Mucosa of descending colon (tissue), 3 donors: ENCODE results near the gene PPP6R3. TPM values are rescaled to one million over a fixed set of nuclear protein-coding genes. Genes with fewer than 3 reads are reported as not detected.

Experiments used
- ATAC-seq: fragments of 200-7000 bp; cut with Tn5 transposase; one replicate; pipeline ENCODE4 v1.9.1; 2020; ENCODE audit warnings: mild to moderate bottlenecking, moderate library complexity
- DNase-seq, 3 donors: peaks; one replicate each; pipeline ENCODE4 v3.0.0-alpha.2; 2020
- H3K36me3 ChIP-seq: fragments of 200-600 bp; one replicate; pipeline ENCODE4 v1.8.0; 2021; ENCODE audit warnings: low read depth, mild to moderate bottlenecking
- H3K4me1 ChIP-seq: fragments of 200-600 bp; one replicate; pipeline ENCODE4 v1.8.0; 2021; ENCODE audit warnings: low read depth, mild to moderate bottlenecking
- H3K4me3 ChIP-seq: fragments of 200-600 bp; one replicate; pipeline ENCODE4 v1.8.0; 2021; ENCODE audit warnings: mild to moderate bottlenecking
- H3K9me3 ChIP-seq: fragments of 200-600 bp; one replicate; pipeline ENCODE4 v1.8.0; 2021; ENCODE audit warnings: mild to moderate bottlenecking
- CTCF ChIP-seq: fragments of 200-600 bp; IDR thresholded peaks from one replicate; pipeline ENCODE4 v1.8.0; 2022; ENCODE audit warnings: antibody characterized with exemption, mild to moderate bottlenecking
- intact Hi-C, 2 donors: fragments of 100-400 bp; cut with DNase I in 1 of 2; cut with micrococcal nuclease in 1 of 2; formaldehyde crosslinking; loops; one replicate each; pipeline versions ENCODE4 v1.11.0 to v1.11.1; 2022; cut with DNase I, micrococcal nuclease
- total RNA-seq, 3 donors: library from RNA; stranded (reverse); fragmentation: NEBNext Ultra II Directional in 2 of 3; extraction: Animal tissue kit (Norgen Biotek cat#: 25700) in 2 of 3; gene quantifications; one replicate each; pipeline versions ENCODE4 v1.2.1 to v1.2.4, GENCODE V29; 2021 to 2023
- donor health status: DM: no; HTN: no; CAD: no; lungs with moderate emphysema.
- donor health status: DM: no; HTN: no; CAD: no.
- donor health status: DM: no; HTN: yes; CAD: no.

PPP6R3 gene
- total RNA-seq, 3 donors from 2014 or later: 107 to 141 (median 115) TPM

- DNase-seq (no peak), ATAC-seq (no peak)
- Histone ChIP-seq H3K4me1 (no peaks in the 10 kb centered on the region), H3K9me3 (peaks cover 8% of the 10 kb centered on the region), H3K4me3 (no peak overlapping the region), H3K36me3 (no peaks in the 10 kb centered on the region)
- intact Hi-C loops: no loop called here
- no peak for TF ChIP-seq CTCF
Observed at GRCh38 chr11:68651208-68651984, 190.8 kb downstream of the PPP6R3 start.

- no peak for TF ChIP-seq CTCF
- intact Hi-C loops: no loop called here
- Histone ChIP-seq H3K36me3 (no peaks in the 10 kb centered on the region), H3K4me1 (no peaks in the 10 kb centered on the region), H3K9me3 (peaks cover 5% of the 10 kb centered on the region), H3K4me3 (no peak overlapping the region)
- DNase-seq: no peak
- no peak for ATAC-seq
Observed at GRCh38 chr11:68651985-68652682, 191.6 kb downstream of the PPP6R3 start.

- TF ChIP-seq CTCF: no peak
- DNase-seq (no peak), ATAC-seq (no peak)
- Histone ChIP-seq H3K9me3 (no peaks in the 10 kb centered on the region), H3K4me3 (no peak overlapping the region), H3K4me1 (no peaks in the 10 kb centered on the region), H3K36me3 (no peaks in the 10 kb centered on the region)
- intact Hi-C loops: no loop called here
Observed at GRCh38 chr11:68652683-68653156, 192.2 kb downstream of the PPP6R3 start.

- intact Hi-C loops: no loop called here
- Histone ChIP-seq H3K4me1 (no peaks in the 10 kb centered on the region), H3K9me3 (no peaks in the 10 kb centered on the region), H3K36me3 (no peaks in the 10 kb centered on the region), H3K4me3 (no peak overlapping the region)
- no peak for ATAC-seq
- DNase-seq: no peak
- no peak for TF ChIP-seq CTCF
Observed at GRCh38 chr11:68653486-68654430, 193.2 kb downstream of the PPP6R3 start.

- no peak for TF ChIP-seq CTCF
- H3K36me3 ChIP-seq: no peaks in the 10 kb centered on the region
- intact Hi-C loops: no loop called here
- H3K4me3 ChIP-seq: no peak overlapping the region
- H3K4me1 ChIP-seq: no peaks in the 10 kb centered on the region
- no peak for DNase-seq
- no peak for ATAC-seq
- H3K9me3 ChIP-seq: no peaks in the 10 kb centered on the region
Observed at GRCh38 chr11:68654978-68655377, 194.4 kb downstream of the PPP6R3 start.
